ENCODE data around the gene PFDN1. TPM values are rescaled to one million over a fixed set of nuclear protein-coding genes. Genes with fewer than 3 reads are reported as not detected.

The PFDN1 gene
- total RNA-seq, 1 experiment from 2014 or later: 94.1 TPM

DNA sequence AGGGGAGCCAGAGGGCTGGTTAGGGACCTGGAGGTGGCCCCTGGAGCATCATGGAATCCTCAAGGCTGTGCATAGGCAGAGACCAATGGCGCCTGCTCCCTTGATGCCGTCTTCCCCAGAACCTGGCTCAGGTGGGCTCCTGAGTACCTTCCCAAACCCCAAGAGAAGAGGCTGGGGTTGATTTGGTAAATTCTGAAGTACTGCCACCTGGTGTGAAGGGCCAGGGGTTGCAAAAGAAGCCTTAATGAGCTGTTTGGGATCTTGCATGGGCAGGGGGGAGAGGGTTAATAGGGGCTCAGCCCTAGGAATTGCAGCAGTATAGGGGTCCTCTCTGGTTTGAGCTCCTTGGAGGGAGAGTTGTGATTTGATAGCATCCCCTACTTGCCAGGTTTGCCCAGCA is 75.9 kb downstream of the PFDN1 start:
- ChIA-PET POLR2A (ENCODE audit: low non-redundant PET) (no interaction called here), CTCF (no interaction called here)
- intact Hi-C loops (cut with micrococcal nuclease; ENCODE audit: unreplicated experiment): no loop called here
- no peak for TF ChIP-seq EZH2 (IDR thresholded peaks at IDR 0.05; ENCODE audit: borderline replicate concordance, low read depth, low read length, poor library complexity, severe bottlenecking)
- TF ChIP-seq, protein P1, sequence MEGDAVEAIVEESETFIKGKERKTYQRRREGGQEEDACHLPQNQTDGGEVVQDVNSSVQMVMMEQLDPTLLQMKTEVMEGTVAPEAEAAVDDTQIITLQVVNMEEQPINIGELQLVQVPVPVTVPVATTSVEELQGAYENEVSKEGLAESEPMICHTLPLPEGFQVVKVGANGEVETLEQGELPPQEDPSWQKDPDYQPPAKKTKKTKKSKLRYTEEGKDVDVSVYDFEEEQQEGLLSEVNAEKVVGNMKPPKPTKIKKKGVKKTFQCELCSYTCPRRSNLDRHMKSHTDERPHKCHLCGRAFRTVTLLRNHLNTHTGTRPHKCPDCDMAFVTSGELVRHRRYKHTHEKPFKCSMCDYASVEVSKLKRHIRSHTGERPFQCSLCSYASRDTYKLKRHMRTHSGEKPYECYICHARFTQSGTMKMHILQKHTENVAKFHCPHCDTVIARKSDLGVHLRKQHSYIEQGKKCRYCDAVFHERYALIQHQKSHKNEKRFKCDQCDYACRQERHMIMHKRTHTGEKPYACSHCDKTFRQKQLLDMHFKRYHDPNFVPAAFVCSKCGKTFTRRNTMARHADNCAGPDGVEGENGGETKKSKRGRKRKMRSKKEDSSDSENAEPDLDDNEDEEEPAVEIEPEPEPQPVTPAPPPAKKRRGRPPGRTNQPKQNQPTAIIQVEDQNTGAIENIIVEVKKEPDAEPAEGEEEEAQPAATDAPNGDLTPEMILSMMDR (conservative IDR thresholded peaks at IDR 0.05; ENCODE audit: low read depth, low read length): no peak
- no peaks in the 10 kb centered on the region for H3K4me1 ChIP-seq (ENCODE audit: insufficient read depth, low read length, poor library complexity, severe bottlenecking)
- no peak overlapping the region for H3K27ac ChIP-seq (ENCODE audit: low read depth, low read length, poor library complexity, severe bottlenecking)
- no peaks in the 10 kb centered on the region for H3K36me3 ChIP-seq (ENCODE audit: insufficient read depth, low read length, poor library complexity, severe bottlenecking)
- H3K9me3 ChIP-seq (ENCODE audit: low read depth, low read length, poor library complexity, severe bottlenecking): no peaks in the 10 kb centered on the region
- H3K27me3 ChIP-seq (replicated peaks; ENCODE audit: insufficient read depth, low read depth, low read length, poor library complexity): no peaks in the 10 kb centered on the region
- no peak for DNase-seq (ENCODE audit: low spot score)
- no TSS peak for BruUV-seq (replicated peaks)
- H3K4me3 ChIP-seq (ENCODE audit: low read depth, low read length, poor library complexity, severe bottlenecking): no peak overlapping the region

DNA sequence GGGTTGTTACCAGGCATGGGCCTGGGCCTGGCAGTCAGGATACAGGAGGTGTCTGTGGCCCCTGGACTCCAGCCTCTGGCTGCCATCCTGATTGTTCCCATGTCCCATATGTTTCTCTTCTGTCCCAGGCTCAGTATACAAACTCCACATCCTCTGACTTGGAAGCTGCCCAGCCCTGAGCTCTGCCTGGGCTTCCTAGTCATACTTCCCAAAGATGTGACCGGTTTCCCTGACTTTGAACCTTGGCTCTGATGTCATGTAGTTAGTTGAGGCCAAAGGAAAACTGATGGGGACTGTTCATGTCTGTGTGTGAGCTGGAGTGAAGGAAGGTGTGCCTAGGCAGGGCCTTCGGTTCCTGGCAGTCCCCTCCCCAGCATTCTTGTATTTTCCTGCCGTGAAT is 77.5 kb downstream of the PFDN1 start:
- no peak overlapping the region for H3K27ac ChIP-seq (ENCODE audit: low read depth, low read length, poor library complexity, severe bottlenecking)
- DNase-seq (ENCODE audit: low spot score): no peak
- H3K9me3 ChIP-seq (ENCODE audit: low read depth, low read length, poor library complexity, severe bottlenecking): no peaks in the 10 kb centered on the region
- peaks cover 8% of the 10 kb centered on the region for H3K4me1 ChIP-seq (ENCODE audit: insufficient read depth, low read length, poor library complexity, severe bottlenecking)
- H3K36me3 ChIP-seq (ENCODE audit: insufficient read depth, low read length, poor library complexity, severe bottlenecking): no peaks in the 10 kb centered on the region
- ChIA-PET POLR2A (ENCODE audit: low non-redundant PET) (no interaction called here), CTCF (no interaction called here)
- no TSS peak for BruUV-seq (replicated peaks)
- TF ChIP-seq EZH2 (IDR thresholded peaks at IDR 0.05; ENCODE audit: borderline replicate concordance, low read depth, low read length, poor library complexity, severe bottlenecking): no peak
- TF ChIP-seq, protein P1 (conservative IDR thresholded peaks at IDR 0.05; ENCODE audit: low read depth, low read length): no peak
- H3K4me3 ChIP-seq (ENCODE audit: low read depth, low read length, poor library complexity, severe bottlenecking): no peak overlapping the region
- intact Hi-C loops (cut with micrococcal nuclease; ENCODE audit: unreplicated experiment): no loop called here
- H3K27me3 ChIP-seq (replicated peaks; ENCODE audit: insufficient read depth, low read depth, low read length, poor library complexity): no peaks in the 10 kb centered on the region

DNA sequence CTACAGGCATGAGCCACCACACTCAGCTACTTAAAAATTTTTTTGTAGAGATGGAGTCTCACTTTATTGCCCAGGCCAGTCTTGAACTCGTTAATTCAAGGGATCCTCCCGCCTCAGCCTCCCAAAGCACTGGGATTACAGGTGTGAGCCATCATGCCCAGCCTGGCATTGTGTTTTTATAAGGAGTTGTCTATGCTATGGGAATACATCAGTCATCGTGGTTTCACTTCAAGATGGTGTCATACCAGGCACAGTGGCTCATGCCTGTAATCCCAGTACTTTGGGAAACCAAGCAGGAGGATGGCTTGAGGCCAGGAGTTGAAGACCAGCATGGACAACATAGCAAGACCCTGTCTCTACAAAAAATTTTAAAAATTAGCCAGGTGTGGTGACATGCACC is 78.2 kb downstream of the PFDN1 start:
- Histone ChIP-seq H3K9me3 (ENCODE audit: low read depth, low read length, poor library complexity, severe bottlenecking) (no peaks in the 10 kb centered on the region), H3K4me3 (ENCODE audit: low read depth, low read length, poor library complexity, severe bottlenecking) (no peak overlapping the region), H3K27me3 (replicated peaks; ENCODE audit: insufficient read depth, low read depth, low read length, poor library complexity) (no peaks in the 10 kb centered on the region), H3K36me3 (ENCODE audit: insufficient read depth, low read length, poor library complexity, severe bottlenecking) (no peaks in the 10 kb centered on the region), H3K27ac (ENCODE audit: low read depth, low read length, poor library complexity, severe bottlenecking) (no peak overlapping the region), H3K4me1 (ENCODE audit: insufficient read depth, low read length, poor library complexity, severe bottlenecking) (peaks cover 14% of the 10 kb centered on the region)
- intact Hi-C loops (cut with micrococcal nuclease; ENCODE audit: unreplicated experiment): no loop called here
- POLR2A ChIA-PET (ENCODE audit: low non-redundant PET): no interaction called here
- no TSS peak for BruUV-seq (replicated peaks)
- DNase-seq (ENCODE audit: low spot score): no peak
- CTCF ChIA-PET: no interaction called here
- TF ChIP-seq EZH2 (IDR thresholded peaks at IDR 0.05; ENCODE audit: borderline replicate concordance, low read depth, low read length, poor library complexity, severe bottlenecking): no peak
- TF ChIP-seq, protein P1 (conservative IDR thresholded peaks at IDR 0.05; ENCODE audit: low read depth, low read length): no peak

Measured in A673 (cell line).